GM19324 (cell line): ENCODE measurements around the gene GRAP2.

Experiments
- ATAC-seq: cut with Tn5 transposase; IDR thresholded peaks from one replicate; pipeline ENCODE4 v1.9.1; 2021; ENCODE audit warnings: mild to moderate bottlenecking, moderate library complexity; ENCODE audit not compliant: unreplicated experiment, low FRiP score

GRAP2 gene

GRCh38 chr22:39959640-39960447 is 59.0 kb downstream of the GRAP2 start, which contains the start of gene TMA7B:
Gene TMA7B, plus strand, starts transcription at chr22:39960397. Its CDS starts 3,978 bp downstream, at chr22:39964375.
- ATAC-seq, result no peak

- no peak for ATAC-seq
These were observed 60.2 kb downstream of the GRAP2 start for GRCh38 chr22:39960791-39961746.

- ATAC-seq, result no peak
These were observed 61.2 kb downstream of the GRAP2 start for GRCh38 chr22:39962071-39962470.

GRCh38 chr22:39965748-39966147 is 64.9 kb downstream of the GRAP2 start:
- no peak for ATAC-seq

GRCh38 chr22:39966470-39966869 is 65.6 kb downstream of the GRAP2 start:
- no peak for ATAC-seq

GRCh38 chr22:39967103-39967829 is 66.4 kb downstream of the GRAP2 start:
- no peak for ATAC-seq

- ATAC-seq, result no peak
These were observed 67.4 kb downstream of the GRAP2 start for GRCh38 chr22:39967996-39968972.

GRCh38 chr22:39970742-39971141 is 69.9 kb downstream of the GRAP2 start:
- ATAC-seq, result no peak

GRCh38 chr22:39972641-39973040 is 71.8 kb downstream of the GRAP2 start:
- ATAC-seq, result no peak

GRCh38 chr22:39973656-39974055 is 72.8 kb downstream of the GRAP2 start:
- no peak for ATAC-seq

GRCh38 chr22:39974065-39974464 is 73.2 kb downstream of the GRAP2 start:
- ATAC-seq, result no peak

GRCh38 chr22:39979048-39979447 is 78.2 kb downstream of the GRAP2 start:
- ATAC-seq, result no peak

GRCh38 chr22:39979458-39979857 is 78.6 kb downstream of the GRAP2 start:
- ATAC-seq, result no peak

GRCh38 chr22:39980596-39980995 is 79.7 kb downstream of the GRAP2 start:
- no peak for ATAC-seq

- no peak for ATAC-seq
These were observed 82.5 kb downstream of the GRAP2 start for GRCh38 chr22:39983346-39983745.

GRCh38 chr22:39984006-39984405 is 83.1 kb downstream of the GRAP2 start:
- no peak for ATAC-seq

GRCh38 chr22:39984746-39985145 is 83.9 kb downstream of the GRAP2 start:
- ATAC-seq, result no peak

GRCh38 chr22:39985383-39986035 is 84.6 kb downstream of the GRAP2 start:
- no peak for ATAC-seq
